ENCODE data around the gene LITAF.
A peak's percentile ranks its signal among the peaks of the same experiment; 100 is the strongest.
"Not testable (repeated sequence)": the region's sequence is repeated elsewhere in the genome, so short reads cannot be mapped to it uniquely, and the experiment has no call there.

LITAF gene

GRCh38 chr16:11571549-11571948 is 15.2 kb downstream of the LITAF start:
- DNase-seq, result no peak

- DNase-seq, result no peak
These were observed 15.9 kb downstream of the LITAF start for GRCh38 chr16:11570806-11571205.

DNA sequence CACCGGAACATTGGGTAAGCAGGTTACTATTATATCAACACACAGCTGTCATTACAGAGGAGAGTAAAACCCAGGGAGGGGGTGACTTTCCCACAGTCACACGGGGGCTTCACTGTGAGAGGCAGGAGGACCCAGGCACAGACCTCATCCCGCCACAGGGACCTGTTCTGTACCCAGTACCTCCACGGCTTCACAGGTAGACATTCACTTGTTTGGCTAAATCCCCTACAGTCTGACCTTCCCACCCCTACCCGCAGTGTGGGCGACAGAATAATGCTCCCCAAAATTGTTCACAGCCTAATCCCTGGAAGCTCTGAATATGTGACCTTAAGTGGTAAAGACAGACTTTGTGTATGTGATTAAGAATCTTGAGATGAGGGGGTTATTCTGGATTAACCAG is 16.5 kb downstream of the LITAF start:
- DNase-seq, result no peak

DNA sequence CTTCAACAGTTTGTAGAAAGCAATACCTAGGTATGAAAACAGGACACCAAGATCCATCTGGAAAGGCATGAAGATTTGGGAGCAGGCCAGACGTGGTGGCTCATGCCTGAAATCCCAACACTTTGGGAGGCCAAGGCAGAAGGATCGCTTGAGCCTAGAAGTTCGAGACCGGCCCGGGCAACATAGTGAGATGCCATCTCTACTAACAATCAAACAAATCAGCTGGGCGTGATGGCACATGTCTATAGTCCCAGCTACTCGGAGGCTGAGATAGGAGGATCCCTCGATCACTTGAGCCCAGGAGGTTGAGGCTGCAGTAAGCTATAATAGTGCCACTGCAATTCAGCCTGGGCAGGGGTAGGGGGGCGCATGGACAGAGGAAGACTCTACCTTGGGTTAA is 20.3 kb downstream of the LITAF start:
- DNase-seq, result no peak

- DNase-seq, result no peak
These were observed 21.1 kb downstream of the LITAF start for GRCh38 chr16:11565665-11566064.

DNA sequence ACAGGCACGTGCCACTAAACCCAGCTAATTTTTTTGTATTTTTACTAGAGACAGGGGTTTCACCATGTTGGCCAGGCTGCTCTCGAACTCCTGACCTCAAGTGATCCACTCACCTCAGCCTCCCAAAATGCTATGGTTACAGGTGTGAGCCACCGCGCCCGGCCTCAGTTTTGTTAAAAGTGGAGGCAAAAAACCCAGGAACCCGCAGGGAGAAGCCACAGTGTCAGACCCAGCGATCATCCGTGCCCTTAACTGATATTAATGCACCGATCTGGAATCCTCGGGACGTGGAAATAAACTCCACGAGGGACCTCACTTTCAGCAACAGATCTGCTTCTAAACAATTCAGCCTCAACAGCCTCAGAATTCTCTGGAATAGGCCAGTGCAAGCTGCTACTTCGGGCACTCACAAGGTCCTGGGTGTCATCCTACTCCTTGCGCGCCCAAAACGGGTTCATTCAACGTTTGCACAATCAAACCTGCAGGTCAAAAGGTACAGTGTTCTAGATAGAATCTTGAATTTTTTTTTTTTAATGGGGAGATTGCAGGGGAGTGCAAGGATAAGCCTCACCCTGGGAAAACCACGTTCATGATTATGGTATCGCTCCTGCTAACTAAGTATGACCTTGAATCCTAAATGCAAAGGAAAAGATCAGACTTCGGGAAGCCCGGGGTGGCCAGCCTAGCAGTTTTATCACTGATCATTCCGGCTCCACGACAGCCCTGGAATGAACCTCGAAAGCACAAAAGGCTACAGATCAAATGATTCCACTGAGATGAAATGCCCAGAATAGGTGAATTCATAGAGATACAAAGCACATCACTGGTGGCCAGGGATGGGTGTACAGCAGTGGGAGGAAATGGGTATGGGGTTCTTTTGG is 22.4 kb downstream of the LITAF start:
- no peak for DNase-seq

GRCh38 chr16:11563493-11564040 is 23.2 kb downstream of the LITAF start:
- no peak for DNase-seq

DNA sequence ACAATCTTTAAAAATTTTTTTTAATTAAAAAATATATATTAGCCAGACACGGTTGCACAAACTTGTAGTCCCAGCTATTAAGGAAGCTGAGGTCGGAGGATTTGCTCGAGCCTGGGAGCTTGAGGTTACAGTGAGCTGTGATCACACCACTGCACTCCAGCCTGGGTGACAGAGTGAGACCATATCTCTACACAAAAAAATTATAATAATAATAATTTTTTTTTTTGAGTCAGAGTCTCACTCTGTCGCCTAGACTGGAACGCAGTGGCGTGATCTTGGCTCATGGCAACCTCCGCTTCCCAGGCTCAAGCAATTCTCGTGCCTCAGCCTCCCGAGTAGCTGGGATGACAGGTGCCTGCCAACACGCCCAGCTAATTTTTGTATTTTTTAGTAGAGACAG is 23.8 kb downstream of the LITAF start:
- no peak for DNase-seq

- no peak for DNase-seq
These were observed 24.3 kb downstream of the LITAF start for GRCh38 chr16:11562411-11562810.

DNA sequence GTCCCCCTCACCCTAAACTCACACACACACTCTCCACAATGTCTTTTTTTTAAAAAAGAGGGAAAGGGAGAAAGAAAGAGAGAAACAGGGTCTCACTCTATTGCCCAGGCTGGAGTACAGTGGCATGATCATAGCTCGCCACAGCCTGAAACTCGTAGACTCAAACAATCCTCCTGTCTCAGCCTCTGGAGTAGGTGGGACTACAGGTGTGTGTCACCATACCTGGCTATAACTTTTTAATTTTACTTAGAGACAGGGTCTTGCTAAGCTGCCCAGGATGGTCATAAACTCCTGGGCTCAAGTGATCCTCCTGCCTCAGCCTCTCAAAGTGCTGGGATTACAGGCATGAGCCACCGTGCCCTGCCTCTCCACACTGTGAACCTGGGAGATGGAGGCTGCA is 24.9 kb downstream of the LITAF start:
- no peak for DNase-seq

DNA sequence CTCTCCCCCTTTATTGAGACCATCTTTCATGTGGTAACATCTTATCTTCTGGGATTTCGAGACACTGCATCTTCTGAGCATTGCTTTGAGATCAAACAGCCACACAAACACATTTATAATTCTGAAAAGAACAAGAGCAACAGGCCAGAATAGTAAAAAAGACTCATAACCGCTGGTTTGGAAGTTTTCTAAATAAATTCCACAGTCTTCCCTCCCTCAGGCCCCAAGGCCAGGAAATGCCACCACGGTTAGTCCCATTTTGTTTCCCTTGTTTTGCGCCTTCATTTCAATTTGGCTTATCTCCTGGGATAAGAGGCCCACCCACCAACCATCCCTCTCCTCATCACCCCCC is 25.3 kb downstream of the LITAF start:
- DNase-seq, result no peak

DNA sequence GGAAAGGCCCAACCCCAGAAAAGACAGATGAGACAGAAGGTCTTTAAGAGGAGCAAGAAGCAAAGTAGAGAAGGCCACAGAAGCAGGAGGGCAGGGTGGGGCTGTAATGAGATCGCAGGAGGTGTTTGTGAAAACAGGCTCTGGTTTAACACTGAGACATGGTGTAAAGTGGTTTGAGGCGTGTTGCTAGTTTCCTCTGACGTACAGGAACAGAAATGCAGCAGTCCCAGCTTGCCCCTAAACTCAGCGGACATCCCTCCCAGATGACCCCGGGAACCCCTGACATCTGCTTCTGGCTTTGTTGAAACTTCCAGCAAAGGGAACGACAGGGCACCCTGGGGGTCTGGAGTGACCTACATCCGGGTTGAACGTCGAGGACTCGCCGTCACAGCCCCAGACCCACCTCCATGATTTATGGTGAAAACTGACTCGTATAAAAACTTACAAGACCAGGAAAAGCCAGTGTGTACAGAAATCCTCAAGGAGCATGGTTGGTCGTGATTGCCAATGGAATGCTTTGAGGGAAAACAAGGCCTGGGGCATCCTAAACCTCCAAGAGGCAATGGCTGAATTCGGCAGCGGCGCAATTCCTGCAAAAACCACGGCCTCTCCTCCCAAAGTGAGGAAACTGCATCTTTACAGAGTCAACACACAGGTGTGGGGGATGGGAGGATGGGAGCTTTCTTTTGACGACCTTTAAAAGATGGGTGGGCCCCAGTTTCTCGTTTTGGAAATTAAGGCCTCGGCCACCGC is 25.8 kb downstream of the LITAF start:
- DNase-seq, result peak; percentile 60

DNA sequence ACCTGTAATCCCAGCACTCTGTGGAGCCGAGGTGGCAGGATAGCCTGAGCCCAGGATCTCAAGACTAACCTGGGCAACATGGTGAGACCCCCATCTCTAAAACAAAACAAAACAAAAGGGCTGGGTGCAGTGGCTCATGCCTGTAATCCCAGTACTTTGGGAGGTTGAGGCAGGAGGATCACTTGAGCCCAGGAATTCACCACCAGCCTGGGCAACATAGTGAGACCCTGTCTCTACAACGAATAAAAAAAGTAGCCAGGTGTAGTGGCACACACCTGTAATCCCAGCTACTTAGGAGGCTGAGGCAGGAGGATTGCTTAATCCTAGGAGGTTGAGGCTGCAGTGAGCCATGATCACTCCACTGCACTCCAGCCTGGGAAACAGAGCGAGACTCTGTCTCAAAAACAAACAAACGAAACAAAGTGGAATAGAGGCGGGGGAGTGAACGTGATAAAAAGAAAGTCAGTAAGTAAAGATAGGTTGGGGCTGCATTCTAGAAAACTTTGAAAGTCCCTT is 28.4 kb downstream of the LITAF start:
- not testable (repeated sequence) for DNase-seq

GRCh38 chr16:11557801-11558200 is 28.9 kb downstream of the LITAF start:
- DNase-seq, result no peak

DNA sequence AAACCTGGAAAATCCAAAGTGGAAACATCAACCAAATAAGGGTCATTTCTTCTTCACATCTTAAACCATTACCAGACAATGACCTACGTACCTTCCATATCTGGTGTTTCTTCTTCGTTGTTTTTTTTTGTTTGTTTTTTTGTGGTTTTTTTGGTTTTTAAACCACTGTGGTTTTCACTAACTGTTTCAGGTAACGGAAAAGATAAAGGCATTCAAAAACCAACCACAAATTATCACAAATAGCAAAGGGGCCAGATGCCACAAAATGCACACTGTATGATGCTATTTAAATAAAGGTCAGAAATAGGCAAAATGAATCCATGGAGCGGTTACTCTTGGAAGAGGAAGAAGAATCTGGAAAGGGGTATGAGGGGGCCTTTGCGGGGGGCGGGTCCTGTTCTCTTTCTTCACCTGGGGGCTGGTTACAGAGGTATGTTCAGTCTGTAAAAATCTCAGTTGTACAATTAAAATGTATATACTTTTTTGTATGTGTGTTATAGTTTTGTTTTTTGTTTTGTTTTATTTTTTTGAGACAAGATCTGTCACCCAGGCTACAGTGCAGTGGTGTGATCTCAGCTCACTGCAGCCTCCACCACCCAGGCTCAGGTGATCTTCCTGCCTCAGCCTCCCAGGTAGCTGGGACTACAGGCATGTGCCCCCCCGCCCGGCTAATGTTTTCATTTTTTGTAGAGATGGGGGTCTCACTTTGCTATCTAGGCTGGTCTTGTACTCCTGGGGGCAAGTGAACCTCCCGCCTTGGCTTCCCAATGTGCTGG is 29.6 kb downstream of the LITAF start:
- no peak for DNase-seq

DNA sequence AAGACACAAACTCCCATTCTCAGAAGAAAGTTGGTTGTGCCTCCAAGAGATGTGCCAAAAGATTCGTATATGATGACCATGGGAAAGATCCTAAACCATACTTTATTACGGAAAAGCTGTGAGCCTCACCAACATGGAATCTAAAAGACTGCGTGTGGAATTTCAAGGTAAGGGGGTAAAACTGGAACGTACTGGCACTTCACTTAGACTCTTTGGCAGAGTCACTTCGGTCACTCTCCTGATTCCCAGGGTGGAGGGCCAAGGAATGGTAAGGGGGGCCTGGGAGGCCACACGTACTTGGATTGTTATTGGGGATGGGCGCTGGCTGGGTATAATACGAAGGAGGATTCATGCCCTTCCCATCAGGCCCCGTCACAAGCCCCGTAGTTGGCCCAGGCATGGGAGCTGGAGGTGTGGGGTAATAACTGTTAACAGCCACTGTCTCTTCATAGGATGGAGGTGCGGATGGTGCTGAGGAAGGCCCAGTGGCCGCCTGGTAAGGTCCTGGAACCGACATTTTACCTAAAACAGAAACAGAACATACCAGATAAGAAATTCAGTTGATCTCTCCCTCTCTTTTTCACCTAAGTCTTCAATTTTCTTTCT is 30.4 kb downstream of the LITAF start:
- DNase-seq, result no peak

GRCh38 chr16:11554053-11554452 is 32.7 kb downstream of the LITAF start:
- DNase-seq, result no peak

DNA sequence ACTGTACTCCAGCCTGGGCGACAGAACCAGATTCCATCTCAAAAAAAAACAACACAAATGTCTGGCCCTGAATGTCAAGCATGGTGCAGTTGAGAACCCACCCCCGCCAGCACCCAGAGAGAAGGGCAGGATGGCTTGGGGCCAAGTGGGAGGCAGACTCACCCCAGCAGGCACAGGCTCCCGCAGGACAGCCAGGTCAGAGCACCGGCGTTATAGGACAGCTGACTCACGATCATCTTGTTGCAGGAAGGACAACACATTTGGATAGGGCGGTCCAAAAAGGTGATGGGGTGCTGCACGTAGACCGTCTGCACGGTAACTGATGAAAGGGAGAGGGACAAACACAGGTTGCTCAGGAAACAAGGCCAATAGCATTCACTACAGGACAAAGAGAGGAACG is 33.3 kb downstream of the LITAF start:
- DNase-seq, result no peak

GRCh38 chr16:11552440-11552839 is 34.3 kb downstream of the LITAF start:
- DNase-seq, result no peak

- DNase-seq, result no peak
These were observed 34.9 kb downstream of the LITAF start for GRCh38 chr16:11551842-11552241.

GRCh38 chr16:11550791-11551498 is 35.8 kb downstream of the LITAF start:
- no peak for DNase-seq

Data from stimulated activated CD8-positive, alpha-beta memory T cell treated with anti-CD3 and anti-CD28 coated beads, Interleukin-4, amount 100 ng/mL, for 48 hours (primary cell).